ENCODE data around the gene TMCO4. TPM values are rescaled to one million over a fixed set of nuclear protein-coding genes. Genes with fewer than 3 reads are reported as not detected.
"Not testable (repeated sequence)": the region's sequence is repeated elsewhere in the genome, so short reads cannot be mapped to it uniquely, and the experiment has no call there.

Gene TMCO4
- total and polyA plus RNA-seq, 4 experiments from 2014 or later = 14.9 to 32.7 (median 22.7) TPM

DNA sequence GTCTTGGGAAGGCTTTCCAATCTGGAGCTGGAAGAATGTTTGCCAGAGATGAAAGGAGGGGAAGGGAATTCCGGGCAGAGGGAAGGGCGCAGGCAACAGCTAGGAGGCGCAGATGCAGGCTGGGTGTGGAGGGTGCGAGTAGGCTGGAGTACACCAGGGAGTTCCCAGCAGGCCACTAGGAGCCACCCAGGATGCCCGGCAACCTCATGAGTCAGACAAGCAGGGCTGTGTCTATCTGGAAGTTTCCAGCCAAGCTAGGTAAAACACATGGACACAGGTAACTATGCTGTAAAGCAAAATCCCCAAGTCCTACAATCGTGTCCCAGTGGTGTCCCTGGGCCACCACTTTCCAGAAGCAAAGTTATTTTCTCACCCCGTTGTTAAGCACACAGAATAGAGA lies 156.6 kb downstream of the TMCO4 start:
- Histone ChIP-seq H3K4me3 (ENCODE audit: low read length in 2 of 2) (peak overlapping the region; percentile 17 to 51), H3K27me3 (ENCODE audit: insufficient read depth, low read length) (no peaks in the 10 kb centered on the region), H3K4me1 (ENCODE audit: insufficient read depth, low read length) (peaks cover 25% of the 10 kb centered on the region), H3K36me3 (ENCODE audit: insufficient read depth, low read length) (no peaks in the 10 kb centered on the region), H3K9me3 (ENCODE audit: control insufficient read depth in 1 of 2, low read length in 2 of 2) (no peaks in the 10 kb centered on the region), H3K27ac (ENCODE audit: low read depth, low read length) (no peak overlapping the region)
- peaks cover 19 to 43% (median 29%) of the 10 kb centered on the region in 4 donors for H3K4me1 Mint-ChIP-seq
- DNase-seq = peak in 1 of 5 donors; percentile 45
- H3K4me3 Mint-ChIP-seq = peak overlapping the region; percentile 81 to 88 (median 84)
- H3K9me3 Mint-ChIP-seq = no peaks in the 10 kb centered on the region
- peaks cover 0 to 11% of the 10 kb centered on the region in 2 donors for H3K36me3 Mint-ChIP-seq
- H3K27ac Mint-ChIP-seq = peak overlapping the region; percentile 65 to 93 (median 82)
- CTCF ChIA-PET (ENCODE audit: partially characterized antibody) = interaction anchor here (0.8 to 2.1 kb wide), 2 partner anchors 11 to 19 kb away, joined by 3 to 6 read pairs; no protein-coding TSS in a partner anchor
- POLR2A ChIA-PET (ENCODE audit: partially characterized antibody) = interaction anchor here (1.0 to 4.0 kb wide), 6 partner anchors 14 to 302 kb away, joined by 3 to 45 read pairs (median 3); a partner anchor contains a TSS
- intact Hi-C loops (cut with micrococcal nuclease) = no loop called here
- H3K27me3 Mint-ChIP-seq = peaks cover 6 to 7% of the 10 kb centered on the region in 2 donors

- Mint-ChIP-seq H3K27ac (peak overlapping the region in 2 of 7 donors; percentile 7 to 57), H3K4me3 (no peak overlapping the region), H3K27me3 (peaks cover 6 to 7% of the 10 kb centered on the region in 2 donors), H3K9me3 (no peaks in the 10 kb centered on the region), H3K36me3 (peaks cover 0 to 9% of the 10 kb centered on the region in 2 donors), H3K4me1 (peaks cover 5 to 18% (median 9%) of the 10 kb centered on the region in 4 donors)
- H3K9me3 ChIP-seq (ENCODE audit: control insufficient read depth in 1 of 2, low read length in 2 of 2) = no peaks in the 10 kb centered on the region
- no peak overlapping the region for H3K4me3 ChIP-seq (ENCODE audit: low read length in 2 of 2)
- ChIA-PET POLR2A (ENCODE audit: partially characterized antibody) (interaction anchor here (1.7 kb wide), 1 partner anchor 43 kb away, joined by 7 read pairs; a partner anchor contains a TSS), CTCF (ENCODE audit: partially characterized antibody) (interaction anchor here (0.5 to 2.2 kb wide), 7 partner anchors 11 to 297 kb away, joined by 3 to 8 read pairs (median 3); no protein-coding TSS in a partner anchor)
- no peaks in the 10 kb centered on the region for H3K27me3 ChIP-seq (ENCODE audit: insufficient read depth, low read length)
- H3K27ac ChIP-seq (ENCODE audit: low read depth, low read length) = no peak overlapping the region
- intact Hi-C loops (cut with micrococcal nuclease) = no loop called here
- peaks cover 15% of the 10 kb centered on the region for H3K4me1 ChIP-seq (ENCODE audit: insufficient read depth, low read length)
- DNase-seq = no peak
- H3K36me3 ChIP-seq (ENCODE audit: insufficient read depth, low read length) = no peaks in the 10 kb centered on the region
Measured at GRCh38 chr1:19640363-19641316, 159.1 kb downstream of the TMCO4 start.

GRCh38 chr1:19639999-19640362 lies 159.7 kb downstream of the TMCO4 start:
- Histone ChIP-seq H3K36me3 (ENCODE audit: insufficient read depth, low read length) (no peaks in the 10 kb centered on the region), H3K9me3 (ENCODE audit: control insufficient read depth in 1 of 2, low read length in 2 of 2) (no peaks in the 10 kb centered on the region), H3K27ac (ENCODE audit: low read depth, low read length) (no peak overlapping the region), H3K27me3 (ENCODE audit: insufficient read depth, low read length) (no peaks in the 10 kb centered on the region), H3K4me3 (ENCODE audit: low read length in 2 of 2) (no peak overlapping the region), H3K4me1 (ENCODE audit: insufficient read depth, low read length) (peaks cover 8% of the 10 kb centered on the region)
- no peaks in the 10 kb centered on the region for H3K9me3 Mint-ChIP-seq
- CTCF ChIA-PET (ENCODE audit: partially characterized antibody) = interaction anchor here (0.7 to 2.2 kb wide), 4 partner anchors 14 to 296 kb away, joined by 3 to 8 read pairs (median 4); no protein-coding TSS in a partner anchor
- intact Hi-C loops (cut with micrococcal nuclease) = no loop called here
- H3K4me1 Mint-ChIP-seq = peaks cover 4 to 16% (median 8%) of the 10 kb centered on the region in 4 donors
- H3K27ac Mint-ChIP-seq = no peak overlapping the region
- H3K27me3 Mint-ChIP-seq = peaks cover 6 to 7% of the 10 kb centered on the region in 2 donors
- no peak overlapping the region for H3K4me3 Mint-ChIP-seq
- POLR2A ChIA-PET (ENCODE audit: partially characterized antibody) = no interaction called here
- H3K36me3 Mint-ChIP-seq = peaks cover 0 to 9% of the 10 kb centered on the region in 2 donors
- no peak for DNase-seq

GRCh38 chr1:19639228-19639627 lies 160.5 kb downstream of the TMCO4 start:
- H3K4me3 ChIP-seq (ENCODE audit: low read length in 2 of 2); H3K9me3 ChIP-seq (ENCODE audit: control insufficient read depth in 1 of 2, low read length in 2 of 2); DNase-seq; intact Hi-C loops (cut with micrococcal nuclease); H3K27me3 ChIP-seq (ENCODE audit: insufficient read depth, low read length); H3K9me3 Mint-ChIP-seq; POLR2A ChIA-PET (ENCODE audit: partially characterized antibody); H3K36me3 ChIP-seq (ENCODE audit: insufficient read depth, low read length); H3K36me3 Mint-ChIP-seq; H3K27ac ChIP-seq (ENCODE audit: low read depth, low read length); H3K4me1 ChIP-seq (ENCODE audit: insufficient read depth, low read length); H3K27me3 Mint-ChIP-seq; H3K27ac Mint-ChIP-seq; H3K4me3 Mint-ChIP-seq: not testable (repeated sequence)
- CTCF ChIA-PET (ENCODE audit: partially characterized antibody) = interaction anchor here (1.5 kb wide), 1 partner anchor 19 kb away, joined by 3 read pairs; no protein-coding TSS in a partner anchor
- H3K4me1 Mint-ChIP-seq = peaks cover 3 to 12% (median 7%) of the 10 kb centered on the region in 4 donors

GRCh38 chr1:19637606-19638005 lies 162.1 kb downstream of the TMCO4 start:
- intact Hi-C loops (cut with micrococcal nuclease) = no loop called here
- H3K4me3 Mint-ChIP-seq = no peak overlapping the region
- peaks cover 2% of the 10 kb centered on the region in 2 donors for H3K27me3 Mint-ChIP-seq
- peaks cover 0 to 1% (median 0%) of the 10 kb centered on the region in 4 donors for H3K4me1 Mint-ChIP-seq
- no peak overlapping the region for H3K27ac Mint-ChIP-seq
- no peaks in the 10 kb centered on the region for H3K9me3 ChIP-seq (ENCODE audit: control insufficient read depth in 1 of 2, low read length in 2 of 2)
- POLR2A ChIA-PET (ENCODE audit: partially characterized antibody) = no interaction called here
- H3K4me1 ChIP-seq (ENCODE audit: insufficient read depth, low read length) = no peaks in the 10 kb centered on the region
- DNase-seq = no peak
- H3K27ac ChIP-seq (ENCODE audit: low read depth, low read length) = no peak overlapping the region
- H3K27me3 ChIP-seq (ENCODE audit: insufficient read depth, low read length) = no peaks in the 10 kb centered on the region
- CTCF ChIA-PET (ENCODE audit: partially characterized antibody) = interaction anchor here (1.3 to 1.4 kb wide), 2 partner anchors 10 to 16 kb away, joined by 3 to 6 read pairs; no protein-coding TSS in a partner anchor
- H3K36me3 ChIP-seq (ENCODE audit: insufficient read depth, low read length) = no peaks in the 10 kb centered on the region
- H3K4me3 ChIP-seq (ENCODE audit: low read length in 2 of 2) = no peak overlapping the region
- no peaks in the 10 kb centered on the region for H3K9me3 Mint-ChIP-seq
- H3K36me3 Mint-ChIP-seq = no peaks in the 10 kb centered on the region

- H3K4me3 ChIP-seq (ENCODE audit: low read length in 2 of 2); H3K27me3 Mint-ChIP-seq; H3K4me3 Mint-ChIP-seq; DNase-seq; H3K27ac Mint-ChIP-seq; H3K27ac ChIP-seq (ENCODE audit: low read depth, low read length); H3K4me1 Mint-ChIP-seq; H3K36me3 Mint-ChIP-seq; intact Hi-C loops (cut with micrococcal nuclease); H3K4me1 ChIP-seq (ENCODE audit: insufficient read depth, low read length); H3K9me3 ChIP-seq (ENCODE audit: control insufficient read depth in 1 of 2, low read length in 2 of 2); CTCF ChIA-PET (ENCODE audit: partially characterized antibody); H3K27me3 ChIP-seq (ENCODE audit: insufficient read depth, low read length); POLR2A ChIA-PET (ENCODE audit: partially characterized antibody); H3K36me3 ChIP-seq (ENCODE audit: insufficient read depth, low read length); H3K9me3 Mint-ChIP-seq: not testable (repeated sequence)
Measured at GRCh38 chr1:19636749-19637148, 163.0 kb downstream of the TMCO4 start.

- DNase-seq = no peak
- Mint-ChIP-seq H3K36me3 (no peaks in the 10 kb centered on the region), H3K4me1 (peaks cover 0 to 1% (median 0%) of the 10 kb centered on the region in 4 donors), H3K27ac (no peak overlapping the region), H3K27me3 (peaks cover 0 to 1% of the 10 kb centered on the region in 2 donors), H3K4me3 (peak overlapping the region in 1 of 8 donors; percentile 66), H3K9me3 (no peaks in the 10 kb centered on the region)
- H3K9me3 ChIP-seq (ENCODE audit: control insufficient read depth in 1 of 2, low read length in 2 of 2) = no peaks in the 10 kb centered on the region
- ChIA-PET CTCF (ENCODE audit: partially characterized antibody) (no interaction called here), POLR2A (ENCODE audit: partially characterized antibody) (interaction anchor here (1.0 kb wide), 1 partner anchor 15 kb away, joined by 3 read pairs; no protein-coding TSS in a partner anchor)
- H3K36me3 ChIP-seq (ENCODE audit: insufficient read depth, low read length) = no peaks in the 10 kb centered on the region
- intact Hi-C loops (cut with micrococcal nuclease) = no loop called here
- no peak overlapping the region for H3K27ac ChIP-seq (ENCODE audit: low read depth, low read length)
- no peaks in the 10 kb centered on the region for H3K27me3 ChIP-seq (ENCODE audit: insufficient read depth, low read length)
- no peaks in the 10 kb centered on the region for H3K4me1 ChIP-seq (ENCODE audit: insufficient read depth, low read length)
- no peak overlapping the region for H3K4me3 ChIP-seq (ENCODE audit: low read length in 2 of 2)
Measured at GRCh38 chr1:19636065-19636464, 163.7 kb downstream of the TMCO4 start.
